Testis (tissue), 3 donors: ENCODE data around the gene IWS1. TPM values are rescaled to one million over a fixed set of nuclear protein-coding genes. Genes with fewer than 3 reads are reported as not detected.

Source experiments
- DNase-seq: peaks from one replicate; pipeline ENCODE4 v3.0.0-alpha.2; 2019
- H3K27ac ChIP-seq, 2 donors: fragments of 200-600 bp; sonication (generic); one replicate each; pipeline ENCODE4 v1.5.1; 2019
- H3K27me3 ChIP-seq: fragments of 200-600 bp; sonication (generic); one replicate; pipeline ENCODE4 v1.5.1; 2019
- H3K36me3 ChIP-seq: fragments of 200-600 bp; sonication (generic); one replicate; pipeline ENCODE4 v1.5.1; 2017; ENCODE audit warnings: low read depth; ENCODE audit errors: missing control alignments
- H3K4me1 ChIP-seq: fragments of 200-600 bp; sonication (generic); one replicate; pipeline ENCODE4 v1.5.1; 2019
- H3K4me3 ChIP-seq, 2 donors: fragments of 200-600 bp; sonication (generic); one replicate each; pipeline ENCODE4 v1.5.1; 2017 to 2019
- H3K9me3 ChIP-seq: fragments of 200-600 bp; sonication (generic); one replicate; pipeline ENCODE4 v1.5.1; 2017
- CTCF ChIP-seq, 3 experiments: fragments of 450-650 bp in 2 of 3; fragments of 200-600 bp in 1 of 3; sonication (generic) in 1 of 3; IDR thresholded peaks; one replicate each; pipeline ENCODE4 v1.5.1; 2016 to 2019; ENCODE audit warnings: antibody characterized with exemption in 3 of 3, mild to moderate bottlenecking in 2 of 3, moderate library complexity in 1 of 3
- POLR2A ChIP-seq: fragments of 450-650 bp; IDR thresholded peaks from one replicate; pipeline ENCODE4 v1.6.1; 2017; ENCODE audit warnings: antibody characterized with exemption, mild to moderate bottlenecking, moderate library complexity
- WGBS, 2 donors: methylation state at CpG; one replicate each; pipeline ENCODE4 v1.1.5; 2018; 5-methylcytosine and 5-hydroxymethylcytosine counted together
- intact Hi-C: fragments of 100-400 bp; cut with DNase I; formaldehyde crosslinking; loops from one replicate; pipeline ENCODE4 v1.15.1; 2023; ENCODE audit warnings: low total_unique reads
- polyA plus RNA-seq: library from polyadenylated mRNA; stranded (reverse); fragments of 350-450 nt; fragmentation: Illumina TruSeq; extraction: RNeasy Lipid Tissue Mini Kit (QIAGEN cat#74804); gene quantifications from one replicate; pipeline ENCODE4 v1.2.3, GENCODE V29; 2014; ENCODE audit warnings: low read depth, low replicate concordance; ENCODE audit not compliant: insufficient read depth
- total RNA-seq, 2 donors: library from RNA; depleted of rRNA; stranded (reverse); fragments of >200 nt; gene quantifications; one replicate each; pipeline ENCODE4 v1.2.3, GENCODE V29; 2016

IWS1 gene
- total and polyA plus RNA-seq, 3 donors from 2014 or later: 33.7 to 52.7 (median 39.6) TPM

GRCh38 chr2:127536707-127537541 is 10.6 kb upstream of the IWS1 start:
- DNase-seq: no peak

GRCh38 chr2:127535918-127536317 is 9.6 kb upstream of the IWS1 start:
- intact Hi-C loops: no loop called here
- DNase-seq: no peak

More at GRCh38 chr2:127536707-127537541, 10.6 kb upstream of the IWS1 start:
- Histone ChIP-seq H3K4me3 (no peak overlapping the region), H3K27me3 (no peaks in the 10 kb centered on the region), H3K36me3 (no peaks in the 10 kb centered on the region), H3K4me1 (no peaks in the 10 kb centered on the region), H3K9me3 (no peaks in the 10 kb centered on the region), H3K27ac (no peak overlapping the region)
- intact Hi-C loops: no loop called here
- TF ChIP-seq CTCF (IDR thresholded peaks at IDR 0.05) (no peak), POLR2A (no peak)
- 83 to 85% methylated on average over 7 of the region's 7 CpGs for WGBS, 2 donors

GRCh38 chr2:127535422-127535901 is 9.2 kb upstream of the IWS1 start, which contains the start of gene MYO7B:
Gene MYO7B, plus strand, starts transcription at chr2:127535683. Its CDS starts 24,040 bp downstream, at chr2:127559723.
- 65 to 71% methylated on average over 11 of the region's 11 CpGs for WGBS, 2 donors
- H3K4me1 ChIP-seq: no peaks in the 10 kb centered on the region
- intact Hi-C loops: no loop called here
- H3K9me3 ChIP-seq: no peaks in the 10 kb centered on the region
- no peak within 1 kb of the TSS for H3K4me3 ChIP-seq
- no peaks in the 10 kb centered on the region for H3K27me3 ChIP-seq
- no peaks in the 10 kb centered on the region for H3K36me3 ChIP-seq
- DNase-seq: no peak
- H3K27ac ChIP-seq: no peak within 1 kb of the TSS
- TF ChIP-seq CTCF (IDR thresholded peaks at IDR 0.05) (no peak), POLR2A (no peak)

More at GRCh38 chr2:127535918-127536317, 9.6 kb upstream of the IWS1 start:
- Histone ChIP-seq H3K36me3 (no peaks in the 10 kb centered on the region), H3K27me3 (no peaks in the 10 kb centered on the region), H3K27ac (no peak overlapping the region), H3K9me3 (no peaks in the 10 kb centered on the region), H3K4me3 (no peak overlapping the region), H3K4me1 (no peaks in the 10 kb centered on the region)
- no peak for TF ChIP-seq POLR2A
- TF ChIP-seq CTCF (IDR thresholded peaks at IDR 0.05): no peak
- 79 to 82% methylated on average over 5 to 6 of the region's 6 CpGs for WGBS, 2 donors

GRCh38 chr2:127532296-127532695 is 6.0 kb upstream of the IWS1 start:
- TF ChIP-seq CTCF (IDR thresholded peaks at IDR 0.05) (no peak), POLR2A (no peak)
- Histone ChIP-seq H3K27me3 (no peaks in the 10 kb centered on the region), H3K4me3 (no peak overlapping the region), H3K4me1 (peaks cover 3% of the 10 kb centered on the region), H3K27ac (no peak overlapping the region), H3K36me3 (no peaks in the 10 kb centered on the region), H3K9me3 (no peaks in the 10 kb centered on the region)
- no peak for DNase-seq
- 93% methylated on average over 7 to 8 of the region's 8 CpGs for WGBS, 2 donors
- intact Hi-C loops: no loop called here
